GM13977 (cell line): Measurements from ENCODE around the gene OR6C65.
"Not testable (repeated sequence)": the region's sequence is repeated elsewhere in the genome, so short reads cannot be mapped to it uniquely, and the experiment has no call there.

Experiments
- DNase-seq: peaks from one replicate; pipeline ENCODE4 v3.0.0; 2012; ENCODE audit warnings: low spot score
- in situ Hi-C: fragments of 300-500 bp; cut with MboI; formaldehyde crosslinking; loops from one replicate; pipeline ENCODE4 v1.12.0; 2022; ENCODE audit warnings: low sequenced_read_pairs, low pct_unique_long_range_greater_than_20kb, mixed read lengths, inconsistent platforms; ENCODE audit not compliant: unreplicated experiment
- TF ChIP-seq, protein P1 (sequence below): IDR thresholded peaks from 2 replicates; pipeline ENCODE4 v1.5.1; 2012; ENCODE audit warnings: mild to moderate bottlenecking, control low read depth; ENCODE audit not compliant: insufficient read depth; ENCODE audit errors: extremely low read depth, missing control alignments

OR6C65 gene

DNA sequence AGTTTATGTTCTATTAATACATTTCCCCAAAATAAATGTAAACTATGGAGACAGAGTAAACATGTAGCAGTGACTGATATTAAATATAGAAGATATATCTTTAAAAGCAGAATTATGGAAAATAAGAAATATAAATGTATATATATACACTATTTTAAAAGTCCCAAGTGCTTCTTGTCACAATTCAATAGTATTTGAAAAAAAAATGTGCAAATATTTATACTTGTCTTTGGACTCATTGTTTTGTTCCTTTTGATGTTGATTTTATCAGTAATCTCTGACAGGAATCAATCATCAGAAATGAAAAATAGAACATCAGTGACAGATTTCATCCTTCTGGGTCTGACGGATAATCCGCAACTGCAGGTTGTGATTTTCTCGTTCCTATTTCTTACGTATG is 25.6 kb downstream of the OR6C65 start, which contains the start of gene OR6C76:
Gene OR6C76 (plus strand): TSS at position 301 of the 400 bp plus-strand sequence. CDS start 0 bp downstream, at position 301.
- in situ Hi-C loops = no loop called here
- TF ChIP-seq, protein P1, sequence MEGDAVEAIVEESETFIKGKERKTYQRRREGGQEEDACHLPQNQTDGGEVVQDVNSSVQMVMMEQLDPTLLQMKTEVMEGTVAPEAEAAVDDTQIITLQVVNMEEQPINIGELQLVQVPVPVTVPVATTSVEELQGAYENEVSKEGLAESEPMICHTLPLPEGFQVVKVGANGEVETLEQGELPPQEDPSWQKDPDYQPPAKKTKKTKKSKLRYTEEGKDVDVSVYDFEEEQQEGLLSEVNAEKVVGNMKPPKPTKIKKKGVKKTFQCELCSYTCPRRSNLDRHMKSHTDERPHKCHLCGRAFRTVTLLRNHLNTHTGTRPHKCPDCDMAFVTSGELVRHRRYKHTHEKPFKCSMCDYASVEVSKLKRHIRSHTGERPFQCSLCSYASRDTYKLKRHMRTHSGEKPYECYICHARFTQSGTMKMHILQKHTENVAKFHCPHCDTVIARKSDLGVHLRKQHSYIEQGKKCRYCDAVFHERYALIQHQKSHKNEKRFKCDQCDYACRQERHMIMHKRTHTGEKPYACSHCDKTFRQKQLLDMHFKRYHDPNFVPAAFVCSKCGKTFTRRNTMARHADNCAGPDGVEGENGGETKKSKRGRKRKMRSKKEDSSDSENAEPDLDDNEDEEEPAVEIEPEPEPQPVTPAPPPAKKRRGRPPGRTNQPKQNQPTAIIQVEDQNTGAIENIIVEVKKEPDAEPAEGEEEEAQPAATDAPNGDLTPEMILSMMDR = no peak
- DNase-seq = no peak

DNA sequence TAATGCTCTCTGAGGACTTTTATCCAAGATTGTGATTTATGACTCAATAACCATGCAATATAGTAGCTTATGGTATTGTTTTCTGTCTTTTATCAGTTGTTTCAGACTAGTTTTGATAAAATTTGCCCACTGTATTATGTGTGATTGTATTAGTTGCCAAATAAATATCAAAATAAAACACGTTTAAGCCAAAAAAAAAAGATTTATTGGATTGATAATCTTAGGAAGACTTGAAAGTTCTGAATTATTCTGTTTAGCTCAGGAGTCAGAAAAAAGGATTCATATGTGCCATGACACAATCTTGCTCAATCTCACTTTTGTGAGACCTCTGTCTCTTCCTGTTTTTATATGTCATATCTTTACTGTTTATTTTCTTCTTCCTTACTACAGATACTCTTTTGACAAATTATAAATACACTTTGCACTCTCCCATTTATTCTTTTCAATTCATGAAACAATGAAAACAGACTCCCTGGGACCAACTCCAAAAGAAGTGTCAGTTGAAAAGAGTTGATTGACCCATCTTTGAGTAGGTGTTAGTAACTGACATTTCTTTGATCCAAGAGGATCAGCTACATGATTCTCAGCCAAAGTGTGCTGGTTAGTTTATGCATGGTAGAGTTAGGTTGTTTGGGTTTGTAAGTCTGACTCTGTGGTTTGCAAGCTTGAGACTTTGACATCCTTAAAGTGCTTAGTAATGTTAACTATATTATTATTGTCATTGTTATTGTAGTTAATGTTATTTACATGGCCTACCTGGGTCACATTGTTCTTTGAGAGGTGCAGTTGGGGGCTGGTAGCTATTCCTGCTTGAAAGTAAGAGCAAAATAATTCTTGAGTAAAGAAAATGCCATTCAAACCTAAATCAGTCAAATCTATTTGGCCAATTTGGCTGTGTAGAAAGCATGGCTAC is 28.3 kb downstream of the OR6C65 start:
- in situ Hi-C loops = no loop called here
- DNase-seq = no peak

DNA sequence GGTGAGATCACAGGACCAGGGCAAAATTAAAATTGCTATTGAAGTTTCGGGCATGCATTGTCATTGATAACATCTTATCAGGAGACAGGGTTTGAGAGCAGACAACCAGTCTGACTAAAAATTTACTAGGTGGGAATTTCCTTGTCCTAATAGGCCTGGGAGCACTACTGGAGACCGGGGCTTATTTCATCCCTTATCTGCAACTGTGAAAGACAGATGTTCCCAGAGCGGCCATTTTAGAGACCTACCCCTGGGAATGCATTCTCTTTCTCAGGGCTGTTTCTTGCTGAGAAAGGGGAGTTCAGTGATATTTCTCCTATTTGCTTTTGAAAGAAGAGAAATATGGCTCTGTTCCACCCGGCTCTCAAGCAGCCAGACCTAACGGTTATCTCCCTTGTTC is 40.9 kb downstream of the OR6C65 start:
- in situ Hi-C loops, DNase-seq: not testable (repeated sequence)

More for the DNA sequence above, 28.3 kb downstream of the OR6C65 start:
- TF ChIP-seq, protein P1 = no peak

DNA sequence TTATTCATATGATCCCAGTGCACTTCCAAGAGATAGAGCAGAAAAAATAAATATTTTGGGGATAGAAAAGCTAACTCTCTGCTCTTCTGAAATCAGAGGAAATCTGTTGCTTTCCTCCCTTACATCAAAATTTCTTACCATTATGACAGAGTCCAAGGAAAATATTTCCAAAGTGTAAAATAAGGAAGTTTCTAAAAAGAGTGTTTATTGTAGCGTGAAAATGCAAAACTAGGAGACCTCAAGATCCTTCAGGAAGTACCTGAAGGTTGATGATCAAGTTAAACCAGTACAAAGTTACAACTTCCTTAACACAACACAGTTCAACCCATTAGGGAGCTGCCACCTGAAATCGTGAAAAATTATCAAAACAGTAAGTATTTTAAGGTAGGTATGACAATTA is 43.4 kb downstream of the OR6C65 start, which contains the start of gene OR6C2:
Gene OR6C2 (plus strand): TSS at position 301 of the 400 bp plus-strand sequence. CDS start 8,138 bp downstream, outside the sequence.
- in situ Hi-C loops = no loop called here
- TF ChIP-seq, protein P1 = no peak
- DNase-seq = no peak

DNA sequence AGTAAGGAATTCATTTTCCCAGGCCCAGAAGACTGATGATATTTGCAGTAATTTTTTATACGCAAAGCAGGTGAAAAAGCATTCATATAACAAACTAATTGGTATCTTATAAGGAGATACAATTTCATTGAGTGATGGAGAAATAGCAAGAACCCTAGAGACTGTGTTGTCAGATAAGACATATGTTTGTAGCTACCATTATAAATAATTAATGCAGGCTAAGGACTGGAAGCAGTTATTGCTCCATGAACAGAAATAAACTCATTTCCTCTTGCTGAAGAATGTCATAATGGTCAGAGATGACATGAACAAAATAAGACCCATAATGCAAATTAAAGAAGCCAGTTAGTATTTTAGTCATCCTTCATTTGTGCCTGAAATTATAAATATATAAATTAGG is 45.0 kb downstream of the OR6C65 start:
- DNase-seq = no peak
- TF ChIP-seq, protein P1 = no peak
- in situ Hi-C loops = no loop called here

DNA sequence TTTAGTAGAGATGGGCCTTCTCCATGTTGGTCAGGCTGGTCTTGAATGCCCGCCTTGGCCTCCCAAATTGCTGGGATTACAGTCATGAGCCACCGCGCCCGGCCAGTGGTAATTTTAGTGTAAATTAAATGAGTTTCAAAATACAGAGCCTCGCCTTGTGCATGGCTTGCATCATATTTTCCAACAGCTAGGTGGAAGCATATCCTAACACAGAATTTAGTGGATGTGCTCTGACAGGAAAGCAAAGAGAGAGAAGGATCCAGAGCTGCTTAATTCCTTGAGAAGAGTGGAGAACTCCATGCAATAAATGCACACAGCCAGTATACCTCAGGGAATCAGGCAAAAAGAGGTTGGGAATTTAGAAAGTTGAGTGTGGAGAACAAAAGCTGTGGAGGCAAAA is 46.0 kb downstream of the OR6C65 start:
- TF ChIP-seq, protein P1 = no peak
- in situ Hi-C loops = no loop called here
- no peak for DNase-seq

DNA sequence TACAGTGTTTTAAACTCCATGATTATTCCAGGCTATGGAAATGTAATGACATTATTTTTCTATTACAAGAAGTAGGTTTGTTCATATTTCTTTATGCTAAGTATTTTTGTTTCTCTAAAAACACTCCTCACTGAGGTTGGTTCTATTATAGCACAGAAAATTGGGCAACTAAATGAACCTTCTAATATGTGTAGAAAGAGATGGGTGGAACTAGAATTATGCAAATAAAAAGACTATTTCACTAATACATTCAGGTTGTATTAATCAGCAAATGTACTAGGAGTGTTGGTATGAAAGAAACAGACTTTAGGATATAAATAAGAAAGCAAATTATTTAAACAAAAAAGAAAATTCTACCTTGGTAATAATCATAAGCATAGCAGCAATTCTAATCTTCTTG is 48.5 kb downstream of the OR6C65 start:
- TF ChIP-seq, protein P1 = no peak
- in situ Hi-C loops = no loop called here
- DNase-seq = no peak
